ENCODE measurements around the gene SEMA5A.

SEMA5A gene

GRCh38 chr5:9294793-9295465, 250.9 kb downstream of the SEMA5A start:
- no peak overlapping the region for H3K27ac ChIP-seq
- TF ChIP-seq CTCF (conservative IDR thresholded peaks at IDR 0.05) = no peak

- H3K27ac ChIP-seq = no peak overlapping the region
- TF ChIP-seq CTCF (conservative IDR thresholded peaks at IDR 0.05) = no peak
Measured at GRCh38 chr5:9288234-9288633, 257.6 kb downstream of the SEMA5A start.

- no peak overlapping the region for H3K27ac ChIP-seq
- no peak for TF ChIP-seq CTCF (conservative IDR thresholded peaks at IDR 0.05)
Measured at GRCh38 chr5:9284781-9285307, 261.0 kb downstream of the SEMA5A start.

- no peak overlapping the region for H3K27ac ChIP-seq
- TF ChIP-seq CTCF (conservative IDR thresholded peaks at IDR 0.05) = no peak
Measured at GRCh38 chr5:9284272-9284671, 261.6 kb downstream of the SEMA5A start.

GRCh38 chr5:9283473-9283872, 262.4 kb downstream of the SEMA5A start:
- H3K27ac ChIP-seq = no peak overlapping the region
- no peak for TF ChIP-seq CTCF (conservative IDR thresholded peaks at IDR 0.05)

GRCh38 chr5:9283021-9283420, 262.9 kb downstream of the SEMA5A start:
- H3K27ac ChIP-seq = no peak overlapping the region
- no peak for TF ChIP-seq CTCF (conservative IDR thresholded peaks at IDR 0.05)

GRCh38 chr5:9282211-9282610, 263.7 kb downstream of the SEMA5A start:
- no peak for TF ChIP-seq CTCF (conservative IDR thresholded peaks at IDR 0.05)
- no peak overlapping the region for H3K27ac ChIP-seq

Measured in VCaP (cell line).